NCI-H1930 (cell line): ENCODE measurements around the gene BRSK1.
A peak's percentile ranks its signal among the peaks of the same experiment; 100 is the strongest.

Experiments used
- DNase-seq, 2 experiments: peaks; one replicate each; lab custom pipeline; 2025; lab: John Stamatoyannopoulos, UW

BRSK1 gene

GRCh38 chr19:55273978-55274707 is 9.7 kb upstream of the BRSK1 start:
- DNase-seq, result no peak

GRCh38 chr19:55275851-55276719 is 7.7 kb upstream of the BRSK1 start:
- DNase-seq, result no peak

- DNase-seq, result no peak
Observed at GRCh38 chr19:55276720-55277430, 6.9 kb upstream of the BRSK1 start.

GRCh38 chr19:55277494-55277893 is 6.3 kb upstream of the BRSK1 start:
- DNase-seq, result no peak

GRCh38 chr19:55278391-55279135 is 5.2 kb upstream of the BRSK1 start:
- DNase-seq, result no peak

- DNase-seq, result no peak
Observed at GRCh38 chr19:55279340-55279739, 4.5 kb upstream of the BRSK1 start.

- peak; percentile 95 to 97 for DNase-seq
Observed at GRCh38 chr19:55279770-55280643, 3.8 kb upstream of the BRSK1 start, which contains the start of gene HSPBP1. Gene HSPBP1, minus strand, starts transcription at chr19:55280110. Its CDS starts 502 bp downstream, at chr19:55279608.

GRCh38 chr19:55284405-55285058 is 735 bp downstream of the BRSK1 start:
- no peak for DNase-seq

GRCh38 chr19:55285229-55285890 is 1.6 kb downstream of the BRSK1 start:
- no peak for DNase-seq

GRCh38 chr19:55287361-55288079 is 3.7 kb downstream of the BRSK1 start:
- DNase-seq, result no peak

GRCh38 chr19:55289117-55289796 is 5.5 kb downstream of the BRSK1 start:
- DNase-seq, result no peak

- DNase-seq, result no peak
Observed at GRCh38 chr19:55297267-55297666, 13.5 kb downstream of the BRSK1 start.

- no peak for DNase-seq
Observed at GRCh38 chr19:55299991-55300390, 16.2 kb downstream of the BRSK1 start.

GRCh38 chr19:55300886-55301458 is 17.2 kb downstream of the BRSK1 start:
- DNase-seq, result no peak

GRCh38 chr19:55301459-55302317 is 17.9 kb downstream of the BRSK1 start:
- DNase-seq, result peak; percentile 81 to 91

GRCh38 chr19:55302318-55302703 is 18.5 kb downstream of the BRSK1 start:
- no peak for DNase-seq

GRCh38 chr19:55303477-55303876 is 19.7 kb downstream of the BRSK1 start:
- no peak for DNase-seq
